RWPE1 (cell line): ENCODE measurements around the gene MCF2L.

Source experiments
- CTCF ChIA-PET: fragments of 350-600 bp; sonication (Branson Sonifier 250); formaldehyde crosslinking; extraction: SDS; loops from one replicate; lab custom pipeline; 2021; lab: Yijun Ruan, JAX
- POLR2A ChIA-PET: fragments of 400-600 bp; formaldehyde crosslinking; extraction: SDS; loops from one replicate; lab custom pipeline; 2020; ENCODE audit warnings: antibody characterized with exemption; ENCODE audit not compliant: low non-redundant PET; lab: Yijun Ruan, JAX
- DNase-seq: peaks from one replicate; pipeline ENCODE4 v3.0.0; 2012; ENCODE audit warnings: low spot score
- H3K27ac ChIP-seq: fragments of 450-650 bp; 2 replicates; pipeline ENCODE4 v1.5.1; 2017
- TF ChIP-seq, protein P1 (sequence below): fragments of 450-650 bp; conservative IDR thresholded peaks from 2 replicates; pipeline ENCODE4 v1.5.1; 2017; ENCODE audit warnings: low read depth, mild to moderate bottlenecking

Gene MCF2L

GRCh38 chr13:112928972-112929782, 39.8 kb upstream of the MCF2L start:
- ChIA-PET CTCF (interaction anchor here (0.7 kb wide), 1 partner anchor 302 kb away, joined by 4 read pairs; no protein-coding TSS in a partner anchor), POLR2A (no interaction called here)
- DNase-seq, result no peak
- no peak overlapping the region for H3K27ac ChIP-seq
- TF ChIP-seq, protein P1, sequence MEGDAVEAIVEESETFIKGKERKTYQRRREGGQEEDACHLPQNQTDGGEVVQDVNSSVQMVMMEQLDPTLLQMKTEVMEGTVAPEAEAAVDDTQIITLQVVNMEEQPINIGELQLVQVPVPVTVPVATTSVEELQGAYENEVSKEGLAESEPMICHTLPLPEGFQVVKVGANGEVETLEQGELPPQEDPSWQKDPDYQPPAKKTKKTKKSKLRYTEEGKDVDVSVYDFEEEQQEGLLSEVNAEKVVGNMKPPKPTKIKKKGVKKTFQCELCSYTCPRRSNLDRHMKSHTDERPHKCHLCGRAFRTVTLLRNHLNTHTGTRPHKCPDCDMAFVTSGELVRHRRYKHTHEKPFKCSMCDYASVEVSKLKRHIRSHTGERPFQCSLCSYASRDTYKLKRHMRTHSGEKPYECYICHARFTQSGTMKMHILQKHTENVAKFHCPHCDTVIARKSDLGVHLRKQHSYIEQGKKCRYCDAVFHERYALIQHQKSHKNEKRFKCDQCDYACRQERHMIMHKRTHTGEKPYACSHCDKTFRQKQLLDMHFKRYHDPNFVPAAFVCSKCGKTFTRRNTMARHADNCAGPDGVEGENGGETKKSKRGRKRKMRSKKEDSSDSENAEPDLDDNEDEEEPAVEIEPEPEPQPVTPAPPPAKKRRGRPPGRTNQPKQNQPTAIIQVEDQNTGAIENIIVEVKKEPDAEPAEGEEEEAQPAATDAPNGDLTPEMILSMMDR, result no peak

DNA sequence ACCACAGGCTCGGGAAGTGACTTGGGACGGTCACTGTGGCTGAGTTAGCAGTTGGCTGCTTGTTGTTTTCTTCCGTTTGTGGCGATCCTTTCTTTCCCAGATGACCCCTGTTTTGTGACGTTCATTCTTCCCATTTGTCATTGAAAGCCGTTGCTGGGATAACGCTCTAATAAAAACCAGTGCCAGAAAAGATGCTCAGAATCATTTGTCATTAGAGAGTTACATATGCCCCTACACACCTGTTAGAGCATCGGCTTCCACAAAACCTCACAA, 39.3 kb upstream of the MCF2L start:
- no peak for DNase-seq
- TF ChIP-seq, protein P1, result no peak
- ChIA-PET CTCF (interaction anchor here (0.7 kb wide), 1 partner anchor 303 kb away, joined by 4 read pairs; no protein-coding TSS in a partner anchor), POLR2A (no interaction called here)
- no peak overlapping the region for H3K27ac ChIP-seq

DNA sequence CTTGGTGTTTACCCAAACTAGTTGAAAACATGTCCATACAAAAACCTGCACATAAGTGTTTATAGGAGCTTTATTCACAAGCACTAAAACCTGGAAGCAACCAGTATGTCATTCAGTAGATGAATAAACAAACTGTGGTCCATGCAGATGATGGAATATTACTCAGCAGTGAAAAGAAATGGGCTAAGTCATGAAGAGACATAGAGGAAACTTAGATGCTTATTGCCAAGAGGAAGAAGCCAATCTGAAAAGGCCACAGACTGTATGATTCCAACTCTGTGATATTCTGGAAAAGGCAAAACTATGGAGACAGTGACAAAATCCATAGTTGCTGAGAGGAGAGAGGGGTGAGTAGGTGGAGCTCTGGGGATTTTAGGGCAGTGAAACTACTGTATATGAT, 38.8 kb upstream of the MCF2L start:
- CTCF ChIA-PET, result interaction anchor here (0.7 kb wide), 1 partner anchor 303 kb away, joined by 4 read pairs; no protein-coding TSS in a partner anchor
- TF ChIP-seq, protein P1, result no peak
- no peak for DNase-seq
- H3K27ac ChIP-seq, result no peak overlapping the region
- POLR2A ChIA-PET, result no interaction called here

GRCh38 chr13:112931028-112931934, 37.7 kb upstream of the MCF2L start:
- POLR2A ChIA-PET, result no interaction called here
- H3K27ac ChIP-seq, result no peak overlapping the region
- CTCF ChIA-PET, result interaction anchor here (0.5 to 1.1 kb wide), 4 partner anchors 12 to 1073 kb away, joined by 3 to 4 read pairs (median 3); no protein-coding TSS in a partner anchor
- TF ChIP-seq, protein P1, result peak; percentile 77
- DNase-seq, result peak; percentile 47

- CTCF ChIA-PET, result no interaction called here
- H3K27ac ChIP-seq, result no peak overlapping the region
- no peak for DNase-seq
- TF ChIP-seq, protein P1, result no peak
- POLR2A ChIA-PET, result no interaction called here
Measured at GRCh38 chr13:112932971-112933370, 36.0 kb upstream of the MCF2L start.

- H3K27ac ChIP-seq, result no peak overlapping the region
- CTCF ChIA-PET, result no interaction called here
- no peak for DNase-seq
- TF ChIP-seq, protein P1, result no peak
- POLR2A ChIA-PET, result no interaction called here
Measured at GRCh38 chr13:112933649-112934048, 35.4 kb upstream of the MCF2L start.
